NT2/D1 (cell line): ENCODE results near the gene DNAJC16.

ENCODE experiments used
- SUZ12 ChIP-seq: IDR thresholded peaks from 2 replicates; pipeline ENCODE4 v1.6.1; 2011; ENCODE audit not compliant: insufficient read length, insufficient read depth; ENCODE audit errors: extremely low read depth
- YY1 ChIP-seq: IDR thresholded peaks from 2 replicates; pipeline ENCODE4 v1.6.1; 2011; ENCODE audit not compliant: insufficient read length, insufficient read depth
- ZNF274 ChIP-seq: IDR thresholded peaks from 2 replicates; pipeline ENCODE4 v1.6.1; 2011; ENCODE audit warnings: mild to moderate bottlenecking, low read depth, low read length

DNA sequence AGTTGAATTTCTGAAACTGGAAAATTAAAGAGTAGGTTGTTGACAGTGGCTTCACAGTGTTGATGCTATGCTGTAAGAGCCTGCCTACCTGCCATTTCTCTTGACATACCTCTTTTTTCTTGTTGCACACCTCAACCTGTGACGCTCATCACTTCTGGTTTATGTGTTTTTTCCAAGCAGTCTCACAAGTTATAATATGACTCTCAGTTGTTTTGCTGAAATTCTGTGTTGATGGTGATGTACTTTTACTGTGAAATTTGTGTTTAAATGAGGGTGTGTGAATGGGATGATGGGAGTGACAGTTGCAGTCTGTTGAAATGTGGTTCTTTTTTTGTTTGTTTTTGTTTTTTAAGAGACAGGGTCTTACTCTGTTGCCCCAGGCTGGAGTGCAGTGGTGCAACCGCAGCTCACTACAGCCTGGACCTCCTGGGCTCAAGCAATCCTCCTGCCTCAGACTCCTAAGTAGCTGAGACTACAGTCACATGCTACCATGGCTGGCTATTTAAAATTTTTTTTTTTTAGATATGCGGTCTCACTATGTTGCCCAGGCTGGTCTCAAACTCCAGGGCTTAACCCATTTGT lies 97.6 kb downstream of the DNAJC16 start:
- TF ChIP-seq ZNF274 (no peak), YY1 (no peak), SUZ12 (no peak)
